HFFc6 (cell line): ENCODE data around the gene MRAS. TPM values are rescaled to one million over a fixed set of nuclear protein-coding genes. Genes with fewer than 3 reads are reported as not detected.
"Not testable (repeated sequence)": the region's sequence is repeated elsewhere in the genome, so short reads cannot be mapped to it uniquely, and the experiment has no call there.

ENCODE experiments used
- DNase-seq: peaks from one replicate; pipeline ENCODE4 v3.0.0-alpha.2; 2018
- H3K27ac Mint-ChIP-seq: 2 replicates; pipeline ENCODE4 v1.8.0; 2020; ENCODE audit warnings: mild to moderate bottlenecking, mixed read lengths
- H3K27me3 Mint-ChIP-seq: 2 replicates; pipeline ENCODE4 v1.8.0; 2021; ENCODE audit warnings: mild to moderate bottlenecking, moderate library complexity, mixed read lengths; ENCODE audit not compliant: insufficient read depth
- H3K36me3 Mint-ChIP-seq: 2 replicates; pipeline ENCODE4 v1.8.0; 2021; ENCODE audit warnings: low read depth, mixed read lengths
- H3K4me1 Mint-ChIP-seq: 2 replicates; pipeline ENCODE4 v1.8.0; 2020; ENCODE audit warnings: low read depth, mixed read lengths
- H3K4me3 Mint-ChIP-seq: 2 replicates; pipeline ENCODE4 v1.8.0; 2020; ENCODE audit warnings: mild to moderate bottlenecking, moderate library complexity, mixed read lengths
- H3K9me3 Mint-ChIP-seq: 2 replicates; pipeline ENCODE4 v1.8.0; 2020; ENCODE audit warnings: mild to moderate bottlenecking, mixed read lengths
- CTCF ChIP-seq: fragments of 200-600 bp; sonication (generic); IDR thresholded peaks from 2 replicates; pipeline ENCODE4 v1.5.0; 2021; ENCODE audit warnings: antibody characterized with exemption, mild to moderate bottlenecking
- total RNA-seq, 6 experiments: library from RNA; stranded (reverse); fragmentation: NEBNext Ultra II Directional; extraction: Animal tissue kit (Norgen Biotek cat#: 25700); gene quantifications; 2 replicates in 1 of 6; 3 replicates in 5 of 6; pipeline ENCODE4 v1.2.3, GENCODE V29; 2021

MRAS gene
- total RNA-seq, 6 experiments from 2014 or later, result 62.7 to 97.4 (median 76.1) TPM

- TF ChIP-seq CTCF, result no peak
- Mint-ChIP-seq H3K4me1 (peaks cover 31% of the 10 kb centered on the region), H3K4me3 (no peak overlapping the region), H3K27ac (peak overlapping the region; percentile 57), H3K9me3 (no peaks in the 10 kb centered on the region), H3K36me3 (no peaks in the 10 kb centered on the region), H3K27me3 (no peaks in the 10 kb centered on the region)
- DNase-seq, result peak; percentile 61
Measured at GRCh38 chr3:138412821-138413551, 64.6 kb downstream of the MRAS start.

GRCh38 chr3:138416236-138416635, 67.9 kb downstream of the MRAS start:
- H3K9me3 Mint-ChIP-seq, DNase-seq, H3K27me3 Mint-ChIP-seq, H3K27ac Mint-ChIP-seq, H3K36me3 Mint-ChIP-seq: not testable (repeated sequence)
- H3K4me1 Mint-ChIP-seq, result peaks cover 17% of the 10 kb centered on the region
- H3K4me3 Mint-ChIP-seq, result peak overlapping the region; percentile 64

- Mint-ChIP-seq H3K27me3 (peaks cover 1% of the 10 kb centered on the region; the same call in 1 of the 2 replicates), H3K4me1 (peaks cover 22% of the 10 kb centered on the region), H3K9me3 (no peaks in the 10 kb centered on the region), H3K27ac (no peak overlapping the region), H3K4me3 (no peak overlapping the region), H3K36me3 (no peaks in the 10 kb centered on the region)
- peak; percentile 79 for DNase-seq
- peak; percentile 95 for TF ChIP-seq CTCF
Measured at GRCh38 chr3:138417559-138417982, 69.2 kb downstream of the MRAS start.

GRCh38 chr3:138418601-138419206, 70.3 kb downstream of the MRAS start:
- Mint-ChIP-seq H3K4me3 (no peak overlapping the region), H3K27me3 (peaks cover 1% of the 10 kb centered on the region; the same call in 1 of the 2 replicates), H3K27ac (no peak overlapping the region), H3K4me1 (peaks cover 12% of the 10 kb centered on the region; the same call in 1 of the 2 replicates), H3K9me3 (no peaks in the 10 kb centered on the region), H3K36me3 (no peaks in the 10 kb centered on the region)
- no peak for DNase-seq
- TF ChIP-seq CTCF, result no peak

- Mint-ChIP-seq H3K36me3 (no peaks in the 10 kb centered on the region), H3K4me1 (peaks cover 17% of the 10 kb centered on the region; the same call in 1 of the 2 replicates), H3K4me3 (no peak overlapping the region), H3K27ac (no peak overlapping the region), H3K27me3 (peaks cover 6% of the 10 kb centered on the region), H3K9me3 (no peaks in the 10 kb centered on the region)
- no peak for TF ChIP-seq CTCF
- DNase-seq, result no peak
Measured at GRCh38 chr3:138423316-138423715, 74.9 kb downstream of the MRAS start.

- peaks cover 17% of the 10 kb centered on the region; the same call in 1 of the 2 replicates for H3K4me1 Mint-ChIP-seq
- DNase-seq, result no peak
- no peaks in the 10 kb centered on the region for H3K36me3 Mint-ChIP-seq
- TF ChIP-seq CTCF, result no peak
- no peak overlapping the region for H3K4me3 Mint-ChIP-seq
- H3K27me3 Mint-ChIP-seq, result peaks cover 6% of the 10 kb centered on the region
- no peak overlapping the region for H3K27ac Mint-ChIP-seq
- H3K9me3 Mint-ChIP-seq, result no peaks in the 10 kb centered on the region
Measured at GRCh38 chr3:138424323-138424722, 75.9 kb downstream of the MRAS start.
